ENCODE measurements around the gene STAT6.

STAT6 gene

GRCh38 chr12:57047981-57048380 lies 63.2 kb downstream of the STAT6 start:
- Histone ChIP-seq H3K4me1 (ENCODE audit: control insufficient read depth, low read length) (peaks cover 10% of the 10 kb centered on the region), H3K4me3 (ENCODE audit: low read length) (no peak overlapping the region), H3K9me2 (replicated peaks; ENCODE audit: control insufficient read depth, low read length) (no peaks in the 10 kb centered on the region), H3F3A (ENCODE audit: control insufficient read depth, insufficient read depth) (no peaks in the 10 kb centered on the region), H3K36me3 (ENCODE audit: control insufficient read depth, low read length) (no peaks in the 10 kb centered on the region), H3K4me2 (ENCODE audit: low read length) (no peak overlapping the region), H4K20me1 (ENCODE audit: control insufficient read depth, insufficient read depth, low read depth, low read length) (no peaks in the 10 kb centered on the region), H3K27ac (ENCODE audit: low read depth, low read length) (no peak overlapping the region), H3K9me3 (ENCODE audit: control insufficient read depth, insufficient read depth, low read length) (no peaks in the 10 kb centered on the region), H3K27me3 (ENCODE audit: control insufficient read depth, low read length) (peaks cover 33% of the 10 kb centered on the region), H3K79me2 (ENCODE audit: control insufficient read depth, low read length) (no peaks in the 10 kb centered on the region)
- TF ChIP-seq EZH2phosphoT487 (IDR thresholded peaks at IDR 0.05; ENCODE audit: borderline replicate concordance, low read length) (no peak), CTCF (IDR thresholded peaks at IDR 0.05; ENCODE audit: low read depth, low read length, poor library complexity, severe bottlenecking) (no peak)

- H3K27ac ChIP-seq (ENCODE audit: low read depth, low read length) = no peak overlapping the region
These were observed 63.9 kb downstream of the STAT6 start for GRCh38 chr12:57046947-57047890.

GRCh38 chr12:57046086-57046791 lies 64.9 kb downstream of the STAT6 start:
- no peaks in the 10 kb centered on the region for H3K36me3 ChIP-seq (ENCODE audit: control insufficient read depth, low read length)
- TF ChIP-seq EZH2phosphoT487 (IDR thresholded peaks at IDR 0.05; ENCODE audit: borderline replicate concordance, low read length) (no peak), CTCF (IDR thresholded peaks at IDR 0.05; ENCODE audit: low read depth, low read length, poor library complexity, severe bottlenecking) (no peak)
- H3K27ac ChIP-seq (ENCODE audit: low read depth, low read length) = no peak overlapping the region
- no peaks in the 10 kb centered on the region for H3K79me2 ChIP-seq (ENCODE audit: control insufficient read depth, low read length)
- H3K9me2 ChIP-seq (replicated peaks; ENCODE audit: control insufficient read depth, low read length) = no peaks in the 10 kb centered on the region
- no peak overlapping the region for H3K4me2 ChIP-seq (ENCODE audit: low read length)
- peaks cover 10% of the 10 kb centered on the region for H3K4me1 ChIP-seq (ENCODE audit: control insufficient read depth, low read length)
- H3F3A ChIP-seq (ENCODE audit: control insufficient read depth, insufficient read depth) = no peaks in the 10 kb centered on the region
- H3K9me3 ChIP-seq (ENCODE audit: control insufficient read depth, insufficient read depth, low read length) = no peaks in the 10 kb centered on the region
- no peaks in the 10 kb centered on the region for H4K20me1 ChIP-seq (ENCODE audit: control insufficient read depth, insufficient read depth, low read depth, low read length)
- peaks cover 40% of the 10 kb centered on the region for H3K27me3 ChIP-seq (ENCODE audit: control insufficient read depth, low read length)
- no peak overlapping the region for H3K4me3 ChIP-seq (ENCODE audit: low read length)

More at GRCh38 chr12:57046947-57047890, 63.9 kb downstream of the STAT6 start:
- no peaks in the 10 kb centered on the region for H3F3A ChIP-seq (ENCODE audit: control insufficient read depth, insufficient read depth)
- H3K27me3 ChIP-seq (ENCODE audit: control insufficient read depth, low read length) = peaks cover 37% of the 10 kb centered on the region
- H3K9me2 ChIP-seq (replicated peaks; ENCODE audit: control insufficient read depth, low read length) = no peaks in the 10 kb centered on the region
- no peak overlapping the region for H3K4me3 ChIP-seq (ENCODE audit: low read length)
- no peaks in the 10 kb centered on the region for H4K20me1 ChIP-seq (ENCODE audit: control insufficient read depth, insufficient read depth, low read depth, low read length)
- TF ChIP-seq EZH2phosphoT487 (IDR thresholded peaks at IDR 0.05; ENCODE audit: borderline replicate concordance, low read length) (no peak), CTCF (IDR thresholded peaks at IDR 0.05; ENCODE audit: low read depth, low read length, poor library complexity, severe bottlenecking) (no peak)
- no peaks in the 10 kb centered on the region for H3K9me3 ChIP-seq (ENCODE audit: control insufficient read depth, insufficient read depth, low read length)
- H3K79me2 ChIP-seq (ENCODE audit: control insufficient read depth, low read length) = no peaks in the 10 kb centered on the region
- peaks cover 10% of the 10 kb centered on the region for H3K4me1 ChIP-seq (ENCODE audit: control insufficient read depth, low read length)
- no peak overlapping the region for H3K4me2 ChIP-seq (ENCODE audit: low read length)
- H3K36me3 ChIP-seq (ENCODE audit: control insufficient read depth, low read length) = no peaks in the 10 kb centered on the region

Data from DOHH2 (cell line).